ENCODE data around the gene TMEM176A.
A peak's percentile ranks its signal among the peaks of the same experiment; 100 is the strongest.
"Not testable (repeated sequence)": the region's sequence is repeated elsewhere in the genome, so short reads cannot be mapped to it uniquely, and the experiment has no call there.

TMEM176A gene

DNA sequence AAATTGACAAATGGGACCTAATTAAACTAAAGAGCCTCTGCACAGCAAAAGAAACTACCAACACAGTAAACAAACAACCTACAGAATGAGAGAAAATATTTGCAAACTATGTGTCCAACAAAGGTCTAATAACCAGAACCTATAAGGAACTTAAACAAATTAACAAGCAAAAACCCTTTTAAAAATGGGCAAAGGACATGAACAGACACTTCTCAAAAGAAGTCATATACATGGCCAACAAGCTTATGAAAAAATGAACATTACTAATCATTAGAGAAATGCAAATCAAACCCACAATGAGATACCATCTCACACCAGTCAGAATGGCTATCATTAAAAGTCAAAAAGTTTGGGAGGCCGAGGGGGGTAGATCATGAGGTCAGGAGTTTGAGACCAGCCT, 26.4 kb upstream of the TMEM176A start:
- not testable (repeated sequence) for H3K4me1 ChIP-seq (ENCODE audit: control insufficient read depth, insufficient read depth, low read length); H3K9ac ChIP-seq (ENCODE audit: low read length); H3K9me3 ChIP-seq (ENCODE audit: control insufficient read depth, low read length); DNase-seq (ENCODE audit: low read depth); H3K4me3 ChIP-seq (ENCODE audit: low read length); H3K36me3 ChIP-seq (ENCODE audit: control insufficient read depth, insufficient read depth, low read length, severe bottlenecking); H3K27me3 ChIP-seq (replicated peaks; ENCODE audit: control insufficient read depth, insufficient read depth, low read length)

- Histone ChIP-seq H3K27me3 (replicated peaks; ENCODE audit: control insufficient read depth, insufficient read depth, low read length) (no peaks in the 10 kb centered on the region), H3K9ac (ENCODE audit: low read length) (no peak overlapping the region), H3K4me3 (ENCODE audit: low read length) (no peak overlapping the region), H3K4me1 (ENCODE audit: control insufficient read depth, insufficient read depth, low read length) (peaks cover 20% of the 10 kb centered on the region), H3K9me3 (ENCODE audit: control insufficient read depth, low read length) (peaks cover 5% of the 10 kb centered on the region), H3K36me3 (ENCODE audit: control insufficient read depth, insufficient read depth, low read length, severe bottlenecking) (no peaks in the 10 kb centered on the region)
- DNase-seq (ENCODE audit: low read depth): no peak
Measured at GRCh38 chr7:150778014-150778737, 22.4 kb upstream of the TMEM176A start.

DNA sequence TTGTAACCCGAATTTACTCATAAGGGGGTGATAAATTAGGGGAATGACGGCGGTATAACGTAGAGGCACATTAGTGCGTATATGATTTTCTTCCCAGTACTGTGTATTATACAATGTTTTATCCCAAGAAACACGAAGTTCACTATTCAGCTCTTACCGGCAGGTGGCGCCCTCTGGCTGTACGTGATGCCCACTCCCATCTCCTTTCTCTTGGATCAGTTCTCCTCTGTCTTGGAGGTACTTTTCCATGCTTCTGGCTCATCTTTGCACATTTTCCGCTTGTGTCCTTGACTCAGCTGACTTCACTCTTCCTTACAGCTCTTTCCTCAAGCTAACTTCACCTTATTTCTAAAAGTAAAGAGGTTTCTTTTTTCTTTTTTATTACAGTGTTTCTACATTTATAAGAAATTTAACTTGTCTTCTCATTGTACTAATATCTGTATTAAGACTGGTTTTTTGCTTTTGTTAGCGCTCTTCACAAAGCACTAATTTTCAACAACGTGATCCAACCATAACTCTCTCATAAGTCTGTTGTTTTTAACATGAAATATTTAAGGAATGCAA, 21.7 kb upstream of the TMEM176A start:
- DNase-seq (ENCODE audit: low read depth): peak; percentile 83
- Histone ChIP-seq H3K9ac (ENCODE audit: low read length) (no peak overlapping the region), H3K4me3 (ENCODE audit: low read length) (no peak overlapping the region), H3K4me1 (ENCODE audit: control insufficient read depth, insufficient read depth, low read length) (peaks cover 20% of the 10 kb centered on the region), H3K36me3 (ENCODE audit: control insufficient read depth, insufficient read depth, low read length, severe bottlenecking) (no peaks in the 10 kb centered on the region), H3K9me3 (ENCODE audit: control insufficient read depth, low read length) (no peaks in the 10 kb centered on the region), H3K27me3 (replicated peaks; ENCODE audit: control insufficient read depth, insufficient read depth, low read length) (no peaks in the 10 kb centered on the region)

GRCh38 chr7:150780292-150780691, 20.3 kb upstream of the TMEM176A start:
- no peaks in the 10 kb centered on the region for H3K27me3 ChIP-seq (replicated peaks; ENCODE audit: control insufficient read depth, insufficient read depth, low read length)
- H3K36me3 ChIP-seq (ENCODE audit: control insufficient read depth, insufficient read depth, low read length, severe bottlenecking): no peaks in the 10 kb centered on the region
- no peak for DNase-seq (ENCODE audit: low read depth)

GRCh38 chr7:150781103-150781502, 19.5 kb upstream of the TMEM176A start:
- Histone ChIP-seq H3K27me3 (replicated peaks; ENCODE audit: control insufficient read depth, insufficient read depth, low read length) (no peaks in the 10 kb centered on the region), H3K4me3 (ENCODE audit: low read length) (no peak overlapping the region), H3K4me1 (ENCODE audit: control insufficient read depth, insufficient read depth, low read length) (peaks cover 33% of the 10 kb centered on the region), H3K9me3 (ENCODE audit: control insufficient read depth, low read length) (no peaks in the 10 kb centered on the region), H3K36me3 (ENCODE audit: control insufficient read depth, insufficient read depth, low read length, severe bottlenecking) (no peaks in the 10 kb centered on the region), H3K9ac (ENCODE audit: low read length) (peak overlapping the region; percentile 0)
- peak; percentile 52 for DNase-seq (ENCODE audit: low read depth)

More at GRCh38 chr7:150780292-150780691, 20.3 kb upstream of the TMEM176A start:
- H3K9me3 ChIP-seq (ENCODE audit: control insufficient read depth, low read length): no peaks in the 10 kb centered on the region
- no peak overlapping the region for H3K9ac ChIP-seq (ENCODE audit: low read length)
- no peak overlapping the region for H3K4me3 ChIP-seq (ENCODE audit: low read length)
- H3K4me1 ChIP-seq (ENCODE audit: control insufficient read depth, insufficient read depth, low read length): peaks cover 26% of the 10 kb centered on the region

- no peak for DNase-seq (ENCODE audit: low read depth)
- no peaks in the 10 kb centered on the region for H3K27me3 ChIP-seq (replicated peaks; ENCODE audit: control insufficient read depth, insufficient read depth, low read length)
- no peaks in the 10 kb centered on the region for H3K36me3 ChIP-seq (ENCODE audit: control insufficient read depth, insufficient read depth, low read length, severe bottlenecking)
Measured at GRCh38 chr7:150781961-150782360, 18.6 kb upstream of the TMEM176A start.

DNA sequence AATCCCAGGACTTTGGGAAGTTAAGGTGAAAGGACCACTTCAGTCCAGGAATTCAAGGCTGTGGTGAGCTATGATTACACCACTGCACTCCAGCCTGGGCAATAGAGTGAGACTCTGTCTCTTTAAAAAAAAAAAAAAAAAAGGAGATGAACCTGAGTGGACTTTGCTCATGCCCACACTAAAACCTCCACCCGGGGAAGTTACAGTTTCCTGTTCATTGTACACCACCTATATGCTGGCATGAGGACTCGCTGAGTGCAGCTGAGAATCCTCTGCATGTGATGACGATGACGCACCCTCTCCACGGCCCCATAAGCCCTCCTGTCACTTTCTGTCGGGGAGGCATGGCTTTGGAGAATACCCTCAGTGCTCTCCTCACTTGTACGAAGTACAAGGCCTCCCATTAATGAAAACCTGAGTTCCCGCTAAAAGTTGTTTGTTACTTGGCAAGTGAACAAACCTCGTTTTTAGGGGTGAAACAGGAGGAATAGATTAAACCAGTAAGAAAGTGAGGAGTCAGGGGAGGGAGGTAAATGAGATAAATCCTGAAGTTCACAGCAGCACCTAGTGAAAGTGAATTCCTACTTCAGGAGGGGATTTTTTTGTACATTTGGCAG, 16.3 kb upstream of the TMEM176A start:
- Histone ChIP-seq H3K9ac (ENCODE audit: low read length) (no peak overlapping the region), H3K27me3 (replicated peaks; ENCODE audit: control insufficient read depth, insufficient read depth, low read length) (no peaks in the 10 kb centered on the region), H3K9me3 (ENCODE audit: control insufficient read depth, low read length) (no peaks in the 10 kb centered on the region), H3K4me1 (ENCODE audit: control insufficient read depth, insufficient read depth, low read length) (peaks cover 49% of the 10 kb centered on the region), H3K4me3 (ENCODE audit: low read length) (no peak overlapping the region), H3K36me3 (ENCODE audit: control insufficient read depth, insufficient read depth, low read length, severe bottlenecking) (no peaks in the 10 kb centered on the region)
- no peak for DNase-seq (ENCODE audit: low read depth)

More at GRCh38 chr7:150781961-150782360, 18.6 kb upstream of the TMEM176A start:
- Histone ChIP-seq H3K9me3 (ENCODE audit: control insufficient read depth, low read length) (no peaks in the 10 kb centered on the region), H3K4me3 (ENCODE audit: low read length) (no peak overlapping the region), H3K9ac (ENCODE audit: low read length) (no peak overlapping the region), H3K4me1 (ENCODE audit: control insufficient read depth, insufficient read depth, low read length) (peaks cover 33% of the 10 kb centered on the region)

DNA sequence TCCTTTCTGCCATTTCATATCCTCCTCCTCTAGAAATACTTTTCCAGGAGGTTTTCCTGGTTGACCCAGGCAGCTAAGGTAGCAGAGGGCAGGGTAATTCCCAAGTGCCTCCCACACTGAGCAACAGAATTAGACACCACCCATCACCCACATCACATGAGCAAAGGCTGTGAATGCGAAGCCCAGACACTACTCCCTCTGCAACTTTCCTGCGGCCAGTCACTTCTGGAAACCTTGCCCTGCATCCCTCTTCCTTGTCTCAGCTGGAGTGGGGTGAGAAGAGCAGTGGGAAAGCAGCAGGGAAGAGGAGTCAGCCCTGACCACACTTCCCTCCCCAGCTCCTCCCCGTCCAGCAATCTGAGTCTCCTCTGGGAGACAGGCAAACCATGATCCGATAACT, 15.6 kb upstream of the TMEM176A start:
- Histone ChIP-seq H3K9ac (ENCODE audit: low read length) (no peak overlapping the region), H3K9me3 (ENCODE audit: control insufficient read depth, low read length) (no peaks in the 10 kb centered on the region), H3K4me1 (ENCODE audit: control insufficient read depth, insufficient read depth, low read length) (peaks cover 49% of the 10 kb centered on the region), H3K27me3 (replicated peaks; ENCODE audit: control insufficient read depth, insufficient read depth, low read length) (no peaks in the 10 kb centered on the region), H3K36me3 (ENCODE audit: control insufficient read depth, insufficient read depth, low read length, severe bottlenecking) (no peaks in the 10 kb centered on the region), H3K4me3 (ENCODE audit: low read length) (no peak overlapping the region)
- DNase-seq (ENCODE audit: low read depth): no peak

DNA sequence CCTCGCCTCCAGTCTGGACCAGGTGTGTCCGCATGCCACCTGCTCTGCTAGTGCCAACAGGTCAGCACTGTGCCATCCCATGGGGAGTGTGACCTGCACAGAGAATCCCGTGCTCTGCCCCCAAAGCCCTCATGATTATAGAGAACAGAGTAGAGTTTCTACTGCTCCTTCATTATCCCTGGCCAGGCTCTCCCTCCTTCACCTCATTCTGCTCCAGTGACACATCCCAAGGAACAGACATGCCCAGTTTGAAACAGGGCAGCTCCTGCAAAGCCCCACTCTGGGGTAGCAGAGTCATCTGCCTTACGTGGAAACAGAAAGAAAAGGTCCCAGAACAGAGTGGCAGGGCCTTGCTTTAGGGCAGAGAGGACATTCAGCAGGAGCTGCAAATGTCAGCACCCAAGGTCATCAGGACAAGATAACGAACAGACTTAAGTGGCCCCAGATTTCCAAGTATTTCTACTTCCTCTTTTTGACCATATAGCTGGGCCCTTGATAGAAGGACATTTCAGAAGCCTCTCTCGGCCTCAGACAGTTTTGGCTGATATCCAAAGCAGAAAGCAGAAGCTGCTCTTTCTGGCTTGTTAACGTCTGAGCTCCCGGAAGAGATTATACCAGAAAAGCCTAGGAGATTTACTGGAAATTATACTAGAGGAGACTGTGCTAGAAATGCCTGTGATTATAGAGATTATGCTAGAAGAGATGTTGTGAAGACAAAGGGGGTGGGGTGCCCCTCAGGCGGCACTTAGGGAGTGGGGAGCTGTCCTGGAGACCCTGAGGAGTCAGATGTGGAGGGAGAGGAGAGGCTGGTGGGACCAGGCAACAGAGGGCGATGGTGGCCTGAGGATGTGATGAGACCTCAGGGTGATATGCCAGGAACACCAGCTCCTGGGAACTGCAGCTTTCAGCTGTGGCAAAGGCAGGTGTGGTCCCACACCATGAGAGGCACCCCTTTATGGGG, 13.0 kb upstream of the TMEM176A start:
- Histone ChIP-seq H3K9ac (ENCODE audit: low read length) (peak overlapping the region; percentile 2), H3K27me3 (replicated peaks; ENCODE audit: control insufficient read depth, insufficient read depth, low read length) (peaks cover 4% of the 10 kb centered on the region), H3K4me1 (ENCODE audit: control insufficient read depth, insufficient read depth, low read length) (peaks cover 29% of the 10 kb centered on the region), H3K4me3 (ENCODE audit: low read length) (no peak overlapping the region), H3K9me3 (ENCODE audit: control insufficient read depth, low read length) (no peaks in the 10 kb centered on the region), H3K36me3 (ENCODE audit: control insufficient read depth, insufficient read depth, low read length, severe bottlenecking) (no peaks in the 10 kb centered on the region)
- DNase-seq (ENCODE audit: low read depth): no peak

DNA sequence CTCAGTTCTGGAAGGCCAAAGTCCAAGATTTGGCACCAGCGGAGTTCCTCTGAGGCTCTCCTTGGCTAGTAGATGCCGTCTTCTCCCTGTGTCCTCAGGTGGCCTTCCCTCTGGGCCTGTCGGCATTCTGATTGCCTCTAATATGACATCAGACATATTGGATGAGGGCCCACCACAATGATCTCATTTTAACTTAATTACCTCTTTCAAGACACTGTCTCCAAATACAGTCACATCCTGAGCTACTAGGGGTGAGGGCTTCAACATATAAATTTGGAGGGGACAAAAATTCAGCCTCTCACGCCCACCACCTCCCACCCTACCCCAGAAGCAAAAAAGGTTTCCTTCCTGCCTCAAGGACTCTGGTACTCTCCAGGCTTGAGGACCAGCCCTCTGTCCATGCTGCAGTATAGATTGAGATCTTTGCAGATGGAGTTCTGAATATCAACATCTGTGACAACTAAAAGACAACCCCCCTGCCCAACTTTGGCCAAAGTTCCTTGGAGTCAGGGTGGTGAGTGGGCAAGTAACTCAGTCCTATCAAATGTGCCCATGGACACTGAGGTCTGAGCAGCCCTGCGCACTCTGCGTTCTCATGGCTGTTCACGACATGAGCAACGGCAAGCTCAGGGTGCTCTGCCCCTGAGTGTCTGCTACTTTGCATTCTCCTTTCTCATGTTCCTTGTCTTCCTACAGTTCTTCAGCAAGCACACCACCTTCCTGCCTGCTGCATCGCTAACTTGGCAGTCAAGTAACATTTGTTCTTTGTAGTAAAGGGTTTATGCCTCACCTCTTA, 11.9 kb upstream of the TMEM176A start:
- H3K9ac ChIP-seq (ENCODE audit: low read length): no peak overlapping the region
- H3K4me3 ChIP-seq (ENCODE audit: low read length): no peak overlapping the region
- peaks cover 29% of the 10 kb centered on the region for H3K4me1 ChIP-seq (ENCODE audit: control insufficient read depth, insufficient read depth, low read length)
- H3K36me3 ChIP-seq (ENCODE audit: control insufficient read depth, insufficient read depth, low read length, severe bottlenecking): no peaks in the 10 kb centered on the region
- peaks cover 5% of the 10 kb centered on the region for H3K27me3 ChIP-seq (replicated peaks; ENCODE audit: control insufficient read depth, insufficient read depth, low read length)
- no peak for DNase-seq (ENCODE audit: low read depth)
- no peaks in the 10 kb centered on the region for H3K9me3 ChIP-seq (ENCODE audit: control insufficient read depth, low read length)
